ENCODE results near the gene ACSF3. TPM values are rescaled to one million over a fixed set of nuclear protein-coding genes. Genes with fewer than 3 reads are reported as not detected.

ACSF3 gene
- total RNA-seq, 1 experiment from 2014 or later: 30.8 TPM

- ChIA-PET POLR2A (no interaction called here), CTCF (no interaction called here)
- no peak overlapping the region for H3K27ac ChIP-seq (ENCODE audit: low read length)
- H3K4me3 ChIP-seq (ENCODE audit: low read depth in 2 of 2, low read length in 2 of 2): no peak overlapping the region
- BruUV-seq (replicated peaks): no TSS peak
- H3K36me3 ChIP-seq (ENCODE audit: control insufficient read depth, insufficient read depth, low read length): peaks cover 3% of the 10 kb centered on the region; the same call in 1 of the 2 replicates
- no peaks in the 10 kb centered on the region for H3K9me3 ChIP-seq (ENCODE audit: control insufficient read depth, insufficient read depth, low read depth, low read length)
- H3K4me1 ChIP-seq (ENCODE audit: control insufficient read depth, insufficient read depth, low read length): peaks cover 4% of the 10 kb centered on the region
- TF ChIP-seq TCF7L2 (IDR thresholded peaks at IDR 0.05; ENCODE audit: low read depth, low read length): no peak
- ATAC-seq: no peak
- no peaks in the 10 kb centered on the region for H3K27me3 ChIP-seq (ENCODE audit: control insufficient read depth, insufficient read depth, low read length)
- intact Hi-C loops (cut with micrococcal nuclease; ENCODE audit: unreplicated experiment) (no loop called here), in situ Hi-C loops (cut with HindIII; ENCODE audit: low pct_unique_long_range_greater_than_20kb, low sequenced_read_pairs) (no loop called here)
- no peak for DNase-seq (ENCODE audit: low read depth, low spot score)
Measured at GRCh38 chr16:89048090-89048725, 45.4 kb upstream of the ACSF3 start.

- CTCF ChIA-PET: no interaction called here
- ATAC-seq (no peak), DNase-seq (ENCODE audit: low read depth, low spot score) (no peak)
- Histone ChIP-seq H3K4me3 (ENCODE audit: low read depth in 2 of 2, low read length in 2 of 2) (no peak overlapping the region), H3K9me3 (ENCODE audit: control insufficient read depth, insufficient read depth, low read depth, low read length) (no peaks in the 10 kb centered on the region), H3K4me1 (ENCODE audit: control insufficient read depth, insufficient read depth, low read length) (peaks cover 4% of the 10 kb centered on the region), H3K27ac (ENCODE audit: low read length) (no peak overlapping the region), H3K27me3 (ENCODE audit: control insufficient read depth, insufficient read depth, low read length) (no peaks in the 10 kb centered on the region), H3K36me3 (ENCODE audit: control insufficient read depth, insufficient read depth, low read length) (peaks cover 3% of the 10 kb centered on the region; the same call in 1 of the 2 replicates)
- in situ Hi-C loops (cut with HindIII; ENCODE audit: low pct_unique_long_range_greater_than_20kb, low sequenced_read_pairs) (no loop called here), intact Hi-C loops (cut with micrococcal nuclease; ENCODE audit: unreplicated experiment) (no loop called here)
- TF ChIP-seq REST (IDR thresholded peaks at IDR 0.05; ENCODE audit: insufficient read depth in 1 of 2, low read depth in 2 of 2, low read length in 1 of 2) (no peak), TCF7L2 (IDR thresholded peaks at IDR 0.05; ENCODE audit: low read depth, low read length) (no peak), CTCF (IDR thresholded peaks at IDR 0.05) (no peak), POLR2AphosphoS5 (IDR thresholded peaks at IDR 0.05; ENCODE audit: low read depth, low read length) (no peak), SIN3A (IDR thresholded peaks at IDR 0.05; ENCODE audit: borderline replicate concordance, insufficient read depth, low read depth, low read length) (no peak)
- POLR2A ChIA-PET: no interaction called here
- BruUV-seq (replicated peaks): no TSS peak
Measured at GRCh38 chr16:89048871-89049422, 44.7 kb upstream of the ACSF3 start.

- no peaks in the 10 kb centered on the region for H3K27me3 ChIP-seq (ENCODE audit: control insufficient read depth, insufficient read depth, low read length)
- H3K9me3 ChIP-seq (ENCODE audit: control insufficient read depth, insufficient read depth, low read depth, low read length): no peaks in the 10 kb centered on the region
- TF ChIP-seq POLR2AphosphoS5 (IDR thresholded peaks at IDR 0.05; ENCODE audit: low read depth, low read length) (no peak), TCF7L2 (IDR thresholded peaks at IDR 0.05; ENCODE audit: low read depth, low read length) (no peak), CTCF (IDR thresholded peaks at IDR 0.05) (no peak), SIN3A (IDR thresholded peaks at IDR 0.05; ENCODE audit: borderline replicate concordance, insufficient read depth, low read depth, low read length) (no peak), REST (IDR thresholded peaks at IDR 0.05; ENCODE audit: insufficient read depth in 1 of 2, low read depth in 2 of 2, low read length in 1 of 2) (no peak)
- ATAC-seq (no peak), DNase-seq (ENCODE audit: low read depth, low spot score) (no peak)
- no TSS peak for BruUV-seq (replicated peaks)
- ChIA-PET CTCF (no interaction called here), POLR2A (no interaction called here)
- H3K27ac ChIP-seq (ENCODE audit: low read length): no peak overlapping the region
- in situ Hi-C loops (cut with HindIII; ENCODE audit: low pct_unique_long_range_greater_than_20kb, low sequenced_read_pairs) (no loop called here), intact Hi-C loops (cut with micrococcal nuclease; ENCODE audit: unreplicated experiment) (no loop called here)
- no peak overlapping the region for H3K4me3 ChIP-seq (ENCODE audit: low read depth in 2 of 2, low read length in 2 of 2)
- H3K36me3 ChIP-seq (ENCODE audit: control insufficient read depth, insufficient read depth, low read length): peaks cover 3% of the 10 kb centered on the region; the same call in 1 of the 2 replicates
- H3K4me1 ChIP-seq (ENCODE audit: control insufficient read depth, insufficient read depth, low read length): peaks cover 4% of the 10 kb centered on the region
Measured at GRCh38 chr16:89049484-89050118, 44.1 kb upstream of the ACSF3 start.

Measured in Panc1 (cell line).